Measurements from ENCODE around the gene TTC21A. TPM values are rescaled to one million over a fixed set of nuclear protein-coding genes. Genes with fewer than 3 reads are reported as not detected.
A peak's percentile ranks its signal among the peaks of the same experiment; 100 is the strongest.

Gene TTC21A
- total RNA-seq, 1 donor = 3.8 TPM

GRCh38 chr3:39088889-39089288, 18.6 kb upstream of the TTC21A start:
- DNase-seq (ENCODE audit: low read depth) = no peak
- no peak overlapping the region for H3K4me3 ChIP-seq (ENCODE audit: low read depth, low read length)
- TF ChIP-seq, protein P1, sequence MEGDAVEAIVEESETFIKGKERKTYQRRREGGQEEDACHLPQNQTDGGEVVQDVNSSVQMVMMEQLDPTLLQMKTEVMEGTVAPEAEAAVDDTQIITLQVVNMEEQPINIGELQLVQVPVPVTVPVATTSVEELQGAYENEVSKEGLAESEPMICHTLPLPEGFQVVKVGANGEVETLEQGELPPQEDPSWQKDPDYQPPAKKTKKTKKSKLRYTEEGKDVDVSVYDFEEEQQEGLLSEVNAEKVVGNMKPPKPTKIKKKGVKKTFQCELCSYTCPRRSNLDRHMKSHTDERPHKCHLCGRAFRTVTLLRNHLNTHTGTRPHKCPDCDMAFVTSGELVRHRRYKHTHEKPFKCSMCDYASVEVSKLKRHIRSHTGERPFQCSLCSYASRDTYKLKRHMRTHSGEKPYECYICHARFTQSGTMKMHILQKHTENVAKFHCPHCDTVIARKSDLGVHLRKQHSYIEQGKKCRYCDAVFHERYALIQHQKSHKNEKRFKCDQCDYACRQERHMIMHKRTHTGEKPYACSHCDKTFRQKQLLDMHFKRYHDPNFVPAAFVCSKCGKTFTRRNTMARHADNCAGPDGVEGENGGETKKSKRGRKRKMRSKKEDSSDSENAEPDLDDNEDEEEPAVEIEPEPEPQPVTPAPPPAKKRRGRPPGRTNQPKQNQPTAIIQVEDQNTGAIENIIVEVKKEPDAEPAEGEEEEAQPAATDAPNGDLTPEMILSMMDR (IDR thresholded peaks at IDR 0.05; ENCODE audit: insufficient read depth, low read length) = no peak

GRCh38 chr3:39090922-39091321, 16.6 kb upstream of the TTC21A start:
- TF ChIP-seq, protein P1 (IDR thresholded peaks at IDR 0.05; ENCODE audit: insufficient read depth, low read length) = no peak
- no peak overlapping the region for H3K4me3 ChIP-seq (ENCODE audit: low read depth, low read length)
- peak; percentile 6 for DNase-seq (ENCODE audit: low read depth)

DNA sequence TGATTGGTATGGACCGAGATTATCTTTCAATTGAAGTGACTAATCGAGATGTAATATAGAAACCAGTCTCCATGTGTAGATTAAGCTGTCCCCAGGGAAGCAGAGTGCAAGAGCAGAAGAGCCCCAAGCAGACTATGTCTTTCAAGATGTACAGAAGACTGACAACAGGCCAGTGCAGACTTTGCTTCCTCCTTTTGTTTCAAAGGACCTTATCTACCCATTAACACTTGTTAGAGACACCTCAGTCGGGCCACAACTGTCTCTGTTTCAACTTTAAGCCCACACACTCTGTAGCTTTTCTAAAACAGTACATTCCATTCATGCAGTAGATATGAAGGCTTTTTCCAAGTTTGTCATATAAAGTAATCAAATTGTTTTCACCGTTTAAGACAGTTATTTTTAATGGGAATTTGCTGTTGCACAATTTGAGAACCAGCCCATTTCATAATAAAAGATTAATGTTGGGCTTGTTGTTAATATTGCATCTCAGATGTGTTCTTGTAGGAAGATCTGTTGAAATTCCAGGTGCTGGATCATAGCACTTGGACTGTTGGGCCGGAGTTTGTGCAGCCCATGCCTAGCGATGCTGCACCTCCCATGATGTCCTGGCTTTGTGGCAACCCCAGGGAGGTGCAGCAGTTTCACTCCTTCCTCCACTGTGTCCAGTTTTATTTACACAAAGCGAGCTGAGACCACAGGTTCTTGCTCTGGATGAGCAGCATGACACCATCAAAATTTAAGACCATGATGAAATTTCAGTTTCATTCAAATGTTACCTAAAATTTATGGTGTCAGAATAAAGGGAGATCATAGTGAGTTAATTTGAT, 12.4 kb upstream of the TTC21A start:
- TF ChIP-seq, protein P1 (IDR thresholded peaks at IDR 0.05; ENCODE audit: insufficient read depth, low read length) = no peak
- H3K4me3 ChIP-seq (ENCODE audit: low read depth, low read length) = no peak overlapping the region
- no peak for DNase-seq (ENCODE audit: low read depth)

DNA sequence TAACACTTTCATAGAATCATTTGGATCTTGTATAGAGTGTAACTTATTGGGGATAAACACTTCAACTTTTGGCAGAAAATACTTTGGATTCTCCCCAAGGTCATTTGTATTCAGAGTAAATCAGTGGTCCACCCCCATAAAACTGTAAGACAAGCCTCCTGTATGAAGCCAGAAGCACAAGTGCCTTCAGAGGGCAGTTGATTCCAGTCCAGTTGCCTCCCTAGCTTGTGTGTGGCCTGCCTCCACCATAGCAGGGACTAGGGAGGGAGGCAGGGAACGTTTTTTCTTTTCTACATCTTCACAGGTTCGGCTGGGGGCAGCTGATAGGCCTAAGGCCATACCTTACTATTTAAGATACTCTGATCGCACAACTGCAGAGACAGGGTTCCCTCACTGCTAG, 11.7 kb upstream of the TTC21A start:
- DNase-seq (ENCODE audit: low read depth) = no peak
- no peak overlapping the region for H3K4me3 ChIP-seq (ENCODE audit: low read depth, low read length)
- TF ChIP-seq, protein P1 (IDR thresholded peaks at IDR 0.05; ENCODE audit: insufficient read depth, low read length) = no peak

DNA sequence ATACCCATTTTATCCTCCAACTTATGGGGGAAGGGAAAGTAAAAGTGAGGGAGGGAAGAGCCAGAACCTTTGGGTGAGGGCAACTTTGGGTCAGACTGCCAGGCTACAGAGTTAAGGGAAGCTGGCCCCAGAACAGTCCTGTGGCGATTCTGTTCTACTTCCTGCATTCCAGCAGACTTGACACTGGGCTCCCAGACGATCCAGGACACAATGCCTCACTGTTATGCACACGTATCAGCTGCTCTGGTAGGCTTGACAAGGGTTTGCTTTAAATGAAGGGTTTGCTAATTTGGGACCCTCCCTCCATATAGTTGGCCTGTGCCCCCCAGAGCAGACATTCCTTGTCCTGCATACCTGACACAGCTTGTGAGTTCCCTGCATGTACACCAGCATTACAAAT, 10.7 kb upstream of the TTC21A start:
- TF ChIP-seq, protein P1 (IDR thresholded peaks at IDR 0.05; ENCODE audit: insufficient read depth, low read length) = no peak
- peak; percentile 4 for DNase-seq (ENCODE audit: low read depth)
- no peak overlapping the region for H3K4me3 ChIP-seq (ENCODE audit: low read depth, low read length)

DNA sequence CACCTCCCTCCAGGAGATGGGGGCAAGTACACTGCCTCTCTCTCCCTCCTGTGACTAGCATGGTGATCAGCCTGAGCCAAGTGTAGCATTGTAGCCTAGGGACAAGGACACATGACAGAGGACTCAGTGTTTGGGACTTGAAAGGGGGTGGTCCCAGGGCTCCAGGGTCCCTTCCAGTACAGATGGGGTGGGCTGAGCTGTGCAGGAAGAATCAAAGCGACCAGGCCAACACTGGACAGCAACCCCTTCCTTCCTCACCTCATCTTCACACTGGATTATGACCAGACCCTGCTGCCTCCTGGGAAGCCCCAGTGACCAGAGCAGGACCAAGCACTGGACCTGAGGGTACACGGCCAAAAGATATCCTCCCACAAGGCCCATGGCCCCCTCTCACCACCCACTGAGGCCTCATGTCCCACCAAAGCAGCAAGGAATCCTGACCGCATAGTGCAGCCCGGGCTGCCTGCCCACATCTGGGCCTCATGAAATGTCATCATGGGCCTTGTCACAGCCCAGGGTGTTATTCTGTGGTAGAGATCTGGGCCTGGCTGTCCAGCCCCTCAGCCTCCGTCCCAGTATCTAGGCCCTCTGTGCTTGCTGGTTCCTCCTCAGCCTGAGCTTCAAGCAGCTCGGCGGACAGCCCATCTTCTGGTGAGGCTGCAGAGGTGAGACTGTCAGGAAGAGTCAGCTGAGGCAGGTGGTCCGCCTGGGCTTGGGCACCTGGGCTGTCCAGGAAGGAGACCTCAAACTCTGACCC, 9.6 kb upstream of the TTC21A start:
- H3K4me3 ChIP-seq (ENCODE audit: low read depth, low read length) = no peak overlapping the region
- TF ChIP-seq, protein P1 (IDR thresholded peaks at IDR 0.05; ENCODE audit: insufficient read depth, low read length) = no peak
- DNase-seq (ENCODE audit: low read depth) = no peak
